GM12864 (cell line): Measurements from ENCODE around the gene PACS2.

ENCODE experiments used
- DNase-seq: peaks from one replicate; pipeline ENCODE4 v3.0.0-alpha.2; 2011; ENCODE audit warnings: low read depth
- H3K4me3 ChIP-seq: 2 replicates; pipeline ENCODE4 v1.5.1; 2011; ENCODE audit warnings: mild to moderate bottlenecking, low read depth, low read length, control low read depth
- CTCF ChIP-seq: IDR thresholded peaks from 2 replicates; pipeline ENCODE4 v1.5.1; 2011; ENCODE audit warnings: low read depth, mild to moderate bottlenecking, moderate library complexity, low read length, control low read depth, inconsistent platforms; ENCODE audit errors: missing control alignments

PACS2 gene

GRCh38 chr14:105418269-105419194, 104.0 kb downstream of the PACS2 start:
- peak overlapping the region; percentile 70 for H3K4me3 ChIP-seq
- DNase-seq, result no peak
- no peak for TF ChIP-seq CTCF

- H3K4me3 ChIP-seq, result peak within 1 kb of the TSS; percentile 92
- no peak for TF ChIP-seq CTCF
- DNase-seq, result no peak
These were observed 104.9 kb downstream of the PACS2 start, which contains the start of gene MTA1 for GRCh38 chr14:105419195-105420091. MTA1 (plus strand) TSS chr14:105419827; CDS start chr14:105420036, 209 bp downstream.

- peak overlapping the region; percentile 92 for H3K4me3 ChIP-seq
- DNase-seq, result no peak
- no peak for TF ChIP-seq CTCF
These were observed 105.8 kb downstream of the PACS2 start for GRCh38 chr14:105420101-105420973.

GRCh38 chr14:105420974-105421674, 106.6 kb downstream of the PACS2 start:
- no peak for TF ChIP-seq CTCF
- DNase-seq, result no peak
- peak overlapping the region; percentile 92 for H3K4me3 ChIP-seq

GRCh38 chr14:105421723-105422615, 107.4 kb downstream of the PACS2 start:
- TF ChIP-seq CTCF, result no peak
- H3K4me3 ChIP-seq, result peak overlapping the region; percentile 92

More at GRCh38 chr14:105421723-105422615, 107.4 kb downstream of the PACS2 start:
- no peak for DNase-seq
